Heart left ventricle (tissue), 13 donors: ENCODE data around the gene TPD52L2.

Source experiments
- POLR2A ChIP-seq, 2 donors: fragments of 450-650 bp; IDR thresholded peaks; one replicate each; pipeline ENCODE4 v1.6.1; 2017; ENCODE audit warnings: antibody characterized with exemption in 2 of 2, mild to moderate bottlenecking in 2 of 2, moderate library complexity in 2 of 2
- TF ChIP-seq, protein P1 (sequence below), 12 donors: fragments of 200-600 bp; sonication (generic) in 4 of 12; IDR thresholded peaks; one replicate each; pipeline versions ENCODE4 v1.5.0 to v1.8.0; 2018 to 2022; ENCODE audit warnings: antibody characterized with exemption in 12 of 12, mild to moderate bottlenecking in 5 of 12
- donor health status: ischemic (EF 13 %, LVEDD 7.1; RV severe dilation, severe dysfunction).
- donor health status: DM: no; HTN: yes; CAD: no.
- donor health status: DM: no; HTN: no; CAD: no.
- donor health status: ischemic (EF 25% LVEDD 6.9; RV normal size, moderate dysfunction).
- donor health status: ischemic (EF 25% LVEDD 5.7; RV mildly dilated, moderate dysfunction).
- donor health status: ischemic (EF 35%, LVEDD 5.7; RV mildly dilated, moderate dysfunction).
- donor health status: nonischemic (EF 11% LVEDD 7.7; RV severe dilation, severe dysfunction).
- donor health status: DM: yes; HTN: yes; CAD: no.
- donor health status: PGD.
- donor health status: ischemic (EF 29% LVEDD 5.4; RV normal size, mild dysfunction).
- donor health status: nonischemic (EF 23%, LVEDD 6.1; RV moderate dilation, normal function).

DNA sequence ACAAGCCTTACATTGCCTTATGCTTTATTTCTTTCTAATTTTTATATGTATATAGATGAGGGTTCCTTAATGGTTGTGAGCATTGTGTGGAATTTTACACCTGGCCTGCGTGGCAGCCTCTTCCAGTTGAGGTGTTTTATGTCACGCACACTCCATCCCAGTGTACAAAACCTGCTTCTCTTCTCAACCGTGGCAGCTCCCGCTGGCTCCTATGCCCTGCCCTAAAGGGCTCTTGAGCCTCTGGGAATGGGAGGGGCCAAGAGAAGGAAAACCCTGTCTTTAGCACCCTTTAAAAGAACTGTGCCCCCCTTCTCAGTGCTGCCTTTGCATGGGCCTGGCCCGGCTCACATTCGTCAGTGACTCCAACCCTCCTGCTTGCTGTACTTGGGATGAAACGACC lies 25.5 kb downstream of the TPD52L2 start:
- TF ChIP-seq, protein P1, sequence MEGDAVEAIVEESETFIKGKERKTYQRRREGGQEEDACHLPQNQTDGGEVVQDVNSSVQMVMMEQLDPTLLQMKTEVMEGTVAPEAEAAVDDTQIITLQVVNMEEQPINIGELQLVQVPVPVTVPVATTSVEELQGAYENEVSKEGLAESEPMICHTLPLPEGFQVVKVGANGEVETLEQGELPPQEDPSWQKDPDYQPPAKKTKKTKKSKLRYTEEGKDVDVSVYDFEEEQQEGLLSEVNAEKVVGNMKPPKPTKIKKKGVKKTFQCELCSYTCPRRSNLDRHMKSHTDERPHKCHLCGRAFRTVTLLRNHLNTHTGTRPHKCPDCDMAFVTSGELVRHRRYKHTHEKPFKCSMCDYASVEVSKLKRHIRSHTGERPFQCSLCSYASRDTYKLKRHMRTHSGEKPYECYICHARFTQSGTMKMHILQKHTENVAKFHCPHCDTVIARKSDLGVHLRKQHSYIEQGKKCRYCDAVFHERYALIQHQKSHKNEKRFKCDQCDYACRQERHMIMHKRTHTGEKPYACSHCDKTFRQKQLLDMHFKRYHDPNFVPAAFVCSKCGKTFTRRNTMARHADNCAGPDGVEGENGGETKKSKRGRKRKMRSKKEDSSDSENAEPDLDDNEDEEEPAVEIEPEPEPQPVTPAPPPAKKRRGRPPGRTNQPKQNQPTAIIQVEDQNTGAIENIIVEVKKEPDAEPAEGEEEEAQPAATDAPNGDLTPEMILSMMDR (IDR thresholded peaks at IDR 0.05): no peak
- TF ChIP-seq POLR2A (IDR thresholded peaks at IDR 0.05): no peak
